Measurements from ENCODE around the gene DCX.
"Not testable (repeated sequence)": the region's sequence is repeated elsewhere in the genome, so short reads cannot be mapped to it uniquely, and the experiment has no call there.

DCX gene

DNA sequence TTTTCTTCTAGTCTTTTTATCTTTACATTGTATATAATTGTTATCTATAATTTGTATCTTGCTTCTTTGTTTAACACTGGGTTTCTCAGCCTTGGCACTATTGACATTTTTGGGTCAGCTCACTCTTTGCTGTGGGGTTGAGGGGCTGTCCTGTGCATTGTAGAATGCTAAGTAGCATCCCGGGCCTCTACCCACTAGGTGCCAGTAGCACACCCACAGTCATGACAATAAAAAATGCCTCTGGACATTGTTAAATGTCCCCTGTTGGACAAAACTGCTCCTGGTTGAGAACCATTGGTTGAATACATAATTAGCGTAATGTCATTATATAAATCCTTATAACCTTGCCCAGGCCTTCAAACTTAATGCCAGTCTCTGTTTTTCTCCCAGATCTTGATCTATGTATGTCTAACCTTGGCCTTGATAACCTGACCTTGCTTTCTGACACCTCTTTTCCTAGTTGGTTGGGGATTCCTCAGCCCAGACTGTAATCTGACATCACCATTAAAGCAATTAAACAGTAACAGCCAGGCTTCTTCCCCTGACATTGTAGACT lies 46.1 kb downstream of the DCX start:
- DNase-seq: no peak

GRCh38 chrX:111363741-111364140 lies 48.3 kb downstream of the DCX start:
- DNase-seq: no peak

GRCh38 chrX:111361751-111362150 lies 50.2 kb downstream of the DCX start:
- DNase-seq: no peak

DNA sequence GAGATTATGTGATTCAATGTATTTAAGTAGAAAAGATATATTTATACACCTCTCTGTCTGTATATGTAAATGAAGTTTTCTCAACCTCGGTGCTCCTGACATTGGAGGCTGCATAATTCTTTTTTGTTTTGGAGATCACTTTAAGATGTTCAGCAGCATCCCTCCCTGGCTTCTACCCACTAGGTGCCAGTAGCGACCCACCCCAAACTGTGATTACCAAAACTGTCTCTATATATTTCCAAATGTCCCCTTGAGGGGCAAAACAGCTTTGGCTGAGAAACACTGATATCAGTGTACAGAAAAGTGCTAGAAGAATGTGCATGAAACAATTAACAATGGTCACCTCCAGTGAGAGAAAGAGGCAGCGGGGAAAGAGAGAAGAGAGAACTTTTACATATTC lies 51.2 kb downstream of the DCX start:
- DNase-seq: no peak

DNA sequence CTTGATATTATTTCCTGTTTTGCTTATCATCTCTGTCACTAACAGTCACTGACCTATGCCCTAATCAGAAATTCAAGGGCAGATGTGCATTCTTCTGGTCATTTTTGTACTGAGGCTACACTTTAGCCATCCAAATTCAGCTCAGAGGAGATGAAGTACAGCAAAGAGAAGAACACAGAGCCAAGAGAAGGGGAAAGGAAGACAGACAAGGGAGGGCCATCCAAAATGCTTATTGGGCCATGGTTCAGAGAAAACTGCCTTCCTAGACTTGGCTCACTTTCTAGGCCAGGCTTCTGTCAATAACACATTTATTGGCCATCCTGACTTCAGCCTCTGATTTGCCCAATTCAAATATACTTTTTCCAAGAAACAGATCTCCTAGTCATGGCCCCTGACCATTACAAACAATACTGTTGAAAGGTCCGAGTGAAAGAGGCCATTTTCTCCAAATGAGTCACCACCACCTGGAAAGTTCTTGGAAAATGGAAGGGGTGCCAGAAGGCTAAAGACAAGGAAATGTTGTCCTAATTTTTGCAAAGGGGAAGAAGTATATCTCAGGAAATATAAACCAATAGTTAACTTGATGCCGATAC lies 56.4 kb downstream of the DCX start:
- no peak for DNase-seq

- no peak for DNase-seq
These were observed 57.5 kb downstream of the DCX start for GRCh38 chrX:111354496-111354895.

DNA sequence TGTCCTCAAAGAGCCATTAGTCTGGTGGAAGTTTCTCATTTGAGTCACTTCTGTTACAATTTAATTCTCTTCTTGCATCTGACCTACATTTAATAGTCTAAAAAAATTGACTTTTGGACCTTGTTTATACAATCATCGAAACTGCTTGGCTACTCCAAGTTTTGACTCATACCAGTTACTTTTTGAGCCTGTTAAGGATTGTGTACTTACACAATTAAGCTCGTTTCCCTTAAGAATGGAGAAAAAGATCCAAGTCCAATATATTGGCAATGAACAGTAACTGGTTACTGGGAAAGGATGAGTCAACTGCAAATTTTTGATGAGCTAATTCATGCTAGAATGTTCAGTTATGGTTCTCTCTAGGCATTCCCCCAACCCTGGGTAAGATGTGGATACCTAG lies 58.2 kb downstream of the DCX start:
- DNase-seq: no peak

DNA sequence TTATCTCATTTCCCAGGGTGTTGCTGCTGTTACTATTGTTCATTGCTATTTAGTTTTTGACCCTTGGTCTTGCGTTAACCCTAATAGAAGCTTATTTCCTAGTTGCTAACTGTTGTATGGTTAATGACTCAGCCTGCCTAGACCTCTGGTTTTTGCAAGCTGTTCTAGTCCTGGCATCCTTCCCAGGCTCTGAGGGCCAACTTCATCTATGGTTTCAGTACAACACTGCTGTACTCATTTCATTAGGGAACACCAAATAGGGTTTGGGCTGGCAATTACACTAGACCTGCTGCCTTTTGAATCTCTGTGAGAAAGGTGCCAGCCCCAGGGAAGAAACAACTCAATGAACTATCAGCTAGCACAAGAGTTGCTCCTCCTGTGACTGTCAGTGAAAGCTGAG lies 59.6 kb downstream of the DCX start:
- DNase-seq: no peak

DNA sequence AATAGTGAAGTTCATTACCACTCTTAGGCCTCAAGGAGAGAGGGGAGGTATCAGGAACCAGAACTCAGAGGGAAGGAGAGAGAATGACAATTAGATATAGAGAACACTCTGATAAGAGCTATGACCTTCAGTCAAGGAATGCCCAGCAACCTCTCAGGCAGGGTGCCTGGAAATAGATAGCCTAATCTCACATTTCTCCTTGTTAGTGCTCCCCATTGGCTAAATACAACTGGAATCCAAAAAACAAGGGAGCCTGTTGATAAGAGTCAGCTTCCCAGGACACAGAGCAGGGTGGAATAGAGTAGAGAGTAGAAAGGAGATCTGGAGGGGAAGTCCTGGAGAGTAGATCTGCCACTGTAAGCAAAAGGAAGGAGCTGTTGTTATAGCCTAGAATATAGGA lies 62.1 kb downstream of the DCX start:
- no peak for DNase-seq

GRCh38 chrX:111349101-111349500 lies 62.9 kb downstream of the DCX start:
- no peak for DNase-seq

DNA sequence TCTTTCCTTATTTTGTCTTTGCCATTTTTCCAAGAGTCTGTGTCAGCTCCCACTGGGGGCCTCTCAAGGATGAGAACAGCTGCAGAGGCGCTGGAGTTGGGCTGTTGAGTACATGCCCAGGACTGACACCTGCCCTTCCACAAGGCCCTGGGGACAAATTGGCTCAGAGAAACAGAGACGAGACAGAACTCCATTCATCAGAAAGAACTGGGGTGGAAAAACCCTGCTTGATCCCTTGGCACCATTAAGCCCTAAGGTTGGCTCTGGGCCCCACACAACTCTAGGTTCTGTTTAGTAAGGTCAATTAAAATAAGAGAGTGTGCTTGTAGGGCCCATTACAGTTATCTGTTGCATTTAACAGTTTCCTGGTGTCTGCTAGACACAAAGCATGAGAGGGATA lies 63.6 kb downstream of the DCX start:
- DNase-seq: no peak

- not testable (repeated sequence) for DNase-seq
These were observed 65.8 kb downstream of the DCX start for GRCh38 chrX:111346150-111346549.

DNA sequence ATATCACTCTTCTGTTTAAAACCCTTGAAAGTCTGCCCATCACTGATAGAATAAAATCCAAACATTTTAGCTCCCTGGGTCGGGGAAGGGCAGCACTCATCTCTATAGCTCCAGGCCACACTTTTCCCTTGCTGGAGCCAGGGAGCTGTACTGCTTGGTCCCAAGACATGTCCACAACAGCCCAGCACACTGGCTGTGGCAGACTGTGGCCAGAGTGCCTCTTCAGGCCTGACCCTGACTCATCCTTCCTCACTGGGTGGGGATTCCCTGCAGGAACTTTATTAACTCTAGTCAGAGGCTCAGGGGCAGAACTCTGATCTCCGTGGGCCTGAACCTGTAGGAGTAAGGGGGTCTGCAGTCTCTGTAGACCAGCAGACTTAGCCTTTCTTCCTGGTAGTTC lies 71.9 kb downstream of the DCX start:
- DNase-seq: no peak

DNA sequence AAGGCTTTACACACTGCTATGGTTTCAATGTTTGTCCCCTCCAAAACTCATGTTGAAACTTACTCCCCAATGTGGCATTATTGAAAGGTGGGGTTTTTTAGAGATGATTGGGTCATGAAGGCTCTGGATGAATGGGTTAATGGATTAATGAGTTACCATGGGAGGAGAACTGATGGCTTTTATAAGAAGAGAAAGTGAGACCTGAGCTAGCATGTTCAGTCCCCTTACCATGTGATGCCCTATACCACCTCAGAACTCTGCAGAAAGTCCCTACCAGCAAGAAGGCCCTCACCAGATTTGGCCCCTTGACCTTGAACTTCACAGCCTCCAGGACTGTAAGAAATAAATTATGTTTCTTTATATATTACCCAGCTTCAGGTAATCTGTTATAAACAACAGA lies 72.8 kb downstream of the DCX start:
- no peak for DNase-seq

DNA sequence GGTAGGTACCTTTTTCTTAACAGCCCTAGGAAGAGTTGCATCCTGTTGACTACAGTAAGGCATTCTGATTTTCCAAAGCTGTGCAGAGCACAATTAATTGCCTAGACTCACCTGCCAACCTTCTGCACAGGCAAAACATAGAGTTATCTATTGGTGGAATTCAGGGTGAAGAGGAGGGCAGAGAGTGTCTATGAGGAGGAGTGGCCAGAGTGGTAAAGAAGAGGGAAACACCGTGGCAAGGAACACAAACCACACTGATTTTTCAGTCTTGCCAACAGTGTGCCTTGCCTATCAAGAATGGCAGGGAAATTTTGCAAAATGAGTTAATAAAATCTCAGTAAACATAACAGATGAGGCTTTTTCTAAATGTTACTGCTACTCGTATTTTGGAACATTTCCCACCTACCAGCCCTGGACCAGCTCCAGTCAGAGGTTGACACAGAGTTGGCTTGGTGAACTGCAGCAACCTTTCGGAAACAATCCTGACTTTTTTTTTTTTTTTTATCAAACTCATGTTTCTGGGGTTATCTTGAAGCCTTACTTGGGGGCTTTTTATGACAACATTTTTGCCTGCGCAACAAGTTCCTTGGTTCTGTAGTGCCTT lies 73.8 kb downstream of the DCX start:
- no peak for DNase-seq

DNA sequence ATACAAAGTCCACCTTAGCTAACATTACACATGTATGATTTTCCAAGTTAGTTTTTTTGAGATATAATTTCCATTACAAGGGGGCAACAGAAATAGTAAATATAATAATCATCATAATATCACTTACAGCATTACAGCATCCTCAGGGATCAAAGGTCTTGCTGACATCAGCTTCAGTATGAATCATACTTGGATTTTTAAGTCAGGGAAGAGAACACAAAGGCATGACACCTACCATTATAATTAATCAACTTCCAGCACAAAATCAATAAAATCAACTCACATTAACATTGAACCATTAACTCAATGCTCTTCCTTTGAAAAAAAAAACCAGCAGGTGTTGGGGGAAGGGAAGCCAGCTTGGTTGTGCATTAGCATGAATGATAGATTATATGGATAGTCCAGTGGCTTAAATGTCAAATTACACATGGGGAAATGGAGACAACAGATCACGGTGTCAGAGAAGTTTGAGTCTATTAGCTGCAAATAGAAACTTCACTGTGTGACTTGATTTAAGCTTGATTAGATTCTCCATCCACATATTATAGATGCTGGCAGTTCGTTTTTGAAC lies 74.8 kb downstream of the DCX start:
- DNase-seq: no peak

- no peak for DNase-seq
These were observed 75.9 kb downstream of the DCX start for GRCh38 chrX:111336141-111336540.

DNA sequence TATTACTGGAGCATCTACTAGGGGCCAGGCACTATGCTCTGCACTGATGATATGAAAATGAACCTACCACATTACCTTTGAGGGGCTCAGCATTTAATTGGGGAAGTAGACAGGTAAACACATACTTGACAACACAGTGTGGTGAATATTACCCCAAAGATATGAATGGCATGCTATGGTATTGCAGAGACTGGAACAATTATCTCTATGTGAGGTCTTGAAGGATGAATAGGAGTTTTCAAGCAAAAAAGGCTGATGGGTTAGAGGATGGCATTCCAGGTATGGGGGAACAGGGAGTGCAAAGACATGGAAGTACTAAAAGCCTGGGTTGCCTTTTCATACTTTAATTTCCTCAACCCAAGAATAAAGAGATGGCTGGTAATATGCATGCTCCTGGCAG lies 82.6 kb downstream of the DCX start:
- no peak for DNase-seq

DNA sequence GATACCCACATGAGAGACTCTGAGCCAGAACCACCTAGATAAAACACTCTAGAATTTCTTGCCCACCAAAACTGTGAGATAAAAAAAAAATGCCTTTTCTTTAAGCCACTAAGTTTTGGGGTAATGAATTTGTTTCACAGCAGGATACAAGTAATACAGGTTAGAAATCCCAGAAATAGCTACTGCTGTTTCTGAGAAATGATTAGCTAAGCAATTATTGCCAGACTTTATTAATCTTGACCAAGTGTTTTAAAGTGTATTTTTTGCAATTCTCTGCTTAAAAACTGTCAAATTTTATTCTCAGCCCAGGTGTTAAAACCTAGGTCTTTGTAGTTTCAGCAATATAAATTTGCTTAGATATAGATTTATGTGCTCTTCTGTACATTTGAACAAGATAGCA lies 83.1 kb downstream of the DCX start:
- DNase-seq: no peak

GRCh38 chrX:111322231-111322855 lies 89.6 kb downstream of the DCX start:
- no peak for DNase-seq

DNA sequence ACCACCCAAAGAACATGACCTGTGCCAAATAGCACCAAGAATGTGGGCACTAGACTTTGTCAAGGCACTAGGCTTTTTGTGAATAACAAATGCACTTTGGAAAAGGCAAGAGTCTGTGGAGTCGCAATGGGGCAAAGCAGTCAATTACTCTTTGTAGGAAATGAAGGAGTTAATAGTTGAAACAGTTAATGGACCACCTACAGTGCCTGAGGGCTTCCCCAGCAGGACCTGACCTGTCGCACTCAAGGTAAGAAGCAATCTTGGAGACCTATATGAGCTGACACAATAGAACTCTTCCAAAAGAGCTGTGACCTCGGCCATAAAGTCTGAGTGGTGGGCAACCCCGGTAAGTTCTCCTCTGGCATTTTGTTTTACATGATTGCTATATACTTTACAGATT lies 92.5 kb downstream of the DCX start:
- no peak for DNase-seq

GRCh38 chrX:111318901-111319300 lies 93.1 kb downstream of the DCX start:
- no peak for DNase-seq

DNA sequence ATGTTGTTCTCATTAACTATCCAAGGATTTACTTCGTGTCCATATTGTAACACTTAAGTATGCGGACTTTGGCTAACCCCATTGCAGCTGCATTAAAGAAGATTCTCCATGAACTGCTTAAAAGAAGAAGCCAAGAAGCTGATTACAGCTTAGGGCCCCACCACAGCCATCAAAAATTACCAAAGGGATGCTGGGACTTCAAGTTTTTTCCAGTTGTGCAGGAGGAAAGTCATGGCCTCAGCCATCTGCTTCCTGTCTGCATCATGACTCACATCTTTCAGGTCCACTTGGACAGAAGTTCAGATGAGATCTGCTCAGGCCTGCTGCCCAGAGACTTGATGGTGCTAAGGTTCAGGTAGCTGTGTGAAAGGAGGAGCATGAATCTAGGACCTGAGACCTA lies 102.9 kb downstream of the DCX start:
- no peak for DNase-seq

- no peak for DNase-seq
These were observed 104.0 kb downstream of the DCX start for GRCh38 chrX:111308039-111308438.
